ENCODE data around the gene SARS1. TPM values are rescaled to one million over a fixed set of nuclear protein-coding genes. Genes with fewer than 3 reads are reported as not detected.
A peak's percentile ranks its signal among the peaks of the same experiment; 100 is the strongest.

The SARS1 gene
- total RNA-seq, 1 experiment from 2014 or later, result 205 TPM

GRCh38 chr1:109253803-109254620, 40.3 kb downstream of the SARS1 start:
- in situ Hi-C loops (cut with HindIII; ENCODE audit: low pct_unique_long_range_greater_than_20kb, low sequenced_read_pairs), result no loop called here
- DNase-seq (ENCODE audit: low read depth, low spot score), result peak; percentile 49

- in situ Hi-C loops (cut with HindIII; ENCODE audit: low pct_unique_long_range_greater_than_20kb, low sequenced_read_pairs), result no loop called here
- DNase-seq (ENCODE audit: low read depth, low spot score), result no peak
Observed at GRCh38 chr1:109254621-109255096, 40.9 kb downstream of the SARS1 start.

GRCh38 chr1:109255097-109255651, 41.5 kb downstream of the SARS1 start:
- in situ Hi-C loops (cut with HindIII; ENCODE audit: low pct_unique_long_range_greater_than_20kb, low sequenced_read_pairs), result no loop called here
- no peak for DNase-seq (ENCODE audit: low read depth, low spot score)

- in situ Hi-C loops (cut with HindIII; ENCODE audit: low pct_unique_long_range_greater_than_20kb, low sequenced_read_pairs), result no loop called here
- no peak for DNase-seq (ENCODE audit: low read depth, low spot score)
Observed at GRCh38 chr1:109255678-109256077, 42.0 kb downstream of the SARS1 start.

- no peak for DNase-seq (ENCODE audit: low read depth, low spot score)
- in situ Hi-C loops (cut with HindIII; ENCODE audit: low pct_unique_long_range_greater_than_20kb, low sequenced_read_pairs), result no loop called here
Observed at GRCh38 chr1:109256085-109256484, 42.4 kb downstream of the SARS1 start.

GRCh38 chr1:109256971-109257681, 43.4 kb downstream of the SARS1 start:
- DNase-seq (ENCODE audit: low read depth, low spot score), result no peak
- in situ Hi-C loops (cut with HindIII; ENCODE audit: low pct_unique_long_range_greater_than_20kb, low sequenced_read_pairs), result no loop called here

GRCh38 chr1:109257682-109258421, 44.1 kb downstream of the SARS1 start:
- in situ Hi-C loops (cut with HindIII; ENCODE audit: low pct_unique_long_range_greater_than_20kb, low sequenced_read_pairs), result no loop called here
- no peak for DNase-seq (ENCODE audit: low read depth, low spot score)

GRCh38 chr1:109258481-109259466, 45.1 kb downstream of the SARS1 start:
- in situ Hi-C loops (cut with HindIII; ENCODE audit: low pct_unique_long_range_greater_than_20kb, low sequenced_read_pairs), result no loop called here
- no peak for DNase-seq (ENCODE audit: low read depth, low spot score)

- in situ Hi-C loops (cut with HindIII; ENCODE audit: low pct_unique_long_range_greater_than_20kb, low sequenced_read_pairs), result no loop called here
- no peak for DNase-seq (ENCODE audit: low read depth, low spot score)
Observed at GRCh38 chr1:109259674-109260557, 46.2 kb downstream of the SARS1 start.

- in situ Hi-C loops (cut with HindIII; ENCODE audit: low pct_unique_long_range_greater_than_20kb, low sequenced_read_pairs), result no loop called here
- no peak for DNase-seq (ENCODE audit: low read depth, low spot score)
Observed at GRCh38 chr1:109261006-109261405, 47.3 kb downstream of the SARS1 start.

GRCh38 chr1:109261578-109261977, 47.9 kb downstream of the SARS1 start:
- no peak for DNase-seq (ENCODE audit: low read depth, low spot score)
- in situ Hi-C loops (cut with HindIII; ENCODE audit: low pct_unique_long_range_greater_than_20kb, low sequenced_read_pairs), result no loop called here

GRCh38 chr1:109262231-109263055, 48.7 kb downstream of the SARS1 start:
- in situ Hi-C loops (cut with HindIII; ENCODE audit: low pct_unique_long_range_greater_than_20kb, low sequenced_read_pairs), result no loop called here
- no peak for DNase-seq (ENCODE audit: low read depth, low spot score)

- in situ Hi-C loops (cut with HindIII; ENCODE audit: low pct_unique_long_range_greater_than_20kb, low sequenced_read_pairs), result no loop called here
- DNase-seq (ENCODE audit: low read depth, low spot score), result no peak
Observed at GRCh38 chr1:109263234-109263596, 49.5 kb downstream of the SARS1 start.

GRCh38 chr1:109263597-109264378, 50.1 kb downstream of the SARS1 start:
- in situ Hi-C loops (cut with HindIII; ENCODE audit: low pct_unique_long_range_greater_than_20kb, low sequenced_read_pairs), result no loop called here

GRCh38 chr1:109264379-109264755, 50.6 kb downstream of the SARS1 start:
- DNase-seq (ENCODE audit: low read depth, low spot score), result no peak
- in situ Hi-C loops (cut with HindIII; ENCODE audit: low pct_unique_long_range_greater_than_20kb, low sequenced_read_pairs), result no loop called here

More at GRCh38 chr1:109263597-109264378, 50.1 kb downstream of the SARS1 start:
- peak; percentile 90 for DNase-seq (ENCODE audit: low read depth, low spot score)

Data from SK-MEL-5 (cell line).